PC-3 (cell line): Measurements from ENCODE around the gene DEPDC1.

ENCODE experiments used
- EZH2 ChIP-seq: fragments of 300-600 bp; sonication (generic); IDR thresholded peaks from one replicate; pipeline ENCODE4 v1.6.1; 2017; ENCODE audit warnings: antibody characterized with exemption, mild to moderate bottlenecking, low read length; ENCODE audit not compliant: unreplicated experiment
- EZH2phosphoT487 ChIP-seq: fragments of 300-600 bp; sonication (generic); IDR thresholded peaks from 2 replicates; pipeline ENCODE4 v1.6.1; 2018; ENCODE audit warnings: mild to moderate bottlenecking, antibody characterized with exemption, low read length, borderline replicate concordance
- TF ChIP-seq, protein P1 (sequence below): fragments of 300-600 bp; sonication (generic); conservative IDR thresholded peaks from 2 replicates; pipeline ENCODE4 v1.5.1; 2017; ENCODE audit warnings: antibody characterized with exemption, low read depth, mild to moderate bottlenecking, low read length

DNA sequence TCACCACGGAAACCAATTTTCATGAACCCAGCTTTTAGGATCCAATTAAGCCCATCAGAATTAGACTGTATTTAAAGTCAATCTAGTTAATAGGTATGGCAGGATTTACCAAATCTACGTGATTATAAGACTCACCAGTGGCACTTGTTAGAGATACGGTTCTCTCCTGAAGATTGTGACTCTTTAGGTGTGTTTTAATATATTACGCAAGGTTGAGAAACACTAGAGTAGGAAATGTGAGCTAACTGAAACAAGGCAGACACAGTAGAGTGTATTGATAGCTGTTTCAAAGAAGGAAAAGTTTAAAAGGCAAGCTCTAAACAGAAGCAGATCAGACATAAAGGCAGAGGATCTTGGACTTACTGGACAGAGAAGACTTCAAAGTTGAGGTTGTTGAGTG, 35.9 kb downstream of the DEPDC1 start:
- TF ChIP-seq, protein P1, sequence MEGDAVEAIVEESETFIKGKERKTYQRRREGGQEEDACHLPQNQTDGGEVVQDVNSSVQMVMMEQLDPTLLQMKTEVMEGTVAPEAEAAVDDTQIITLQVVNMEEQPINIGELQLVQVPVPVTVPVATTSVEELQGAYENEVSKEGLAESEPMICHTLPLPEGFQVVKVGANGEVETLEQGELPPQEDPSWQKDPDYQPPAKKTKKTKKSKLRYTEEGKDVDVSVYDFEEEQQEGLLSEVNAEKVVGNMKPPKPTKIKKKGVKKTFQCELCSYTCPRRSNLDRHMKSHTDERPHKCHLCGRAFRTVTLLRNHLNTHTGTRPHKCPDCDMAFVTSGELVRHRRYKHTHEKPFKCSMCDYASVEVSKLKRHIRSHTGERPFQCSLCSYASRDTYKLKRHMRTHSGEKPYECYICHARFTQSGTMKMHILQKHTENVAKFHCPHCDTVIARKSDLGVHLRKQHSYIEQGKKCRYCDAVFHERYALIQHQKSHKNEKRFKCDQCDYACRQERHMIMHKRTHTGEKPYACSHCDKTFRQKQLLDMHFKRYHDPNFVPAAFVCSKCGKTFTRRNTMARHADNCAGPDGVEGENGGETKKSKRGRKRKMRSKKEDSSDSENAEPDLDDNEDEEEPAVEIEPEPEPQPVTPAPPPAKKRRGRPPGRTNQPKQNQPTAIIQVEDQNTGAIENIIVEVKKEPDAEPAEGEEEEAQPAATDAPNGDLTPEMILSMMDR: no peak
- TF ChIP-seq EZH2 (no peak), EZH2phosphoT487 (no peak)
